GM19467 (cell line): ENCODE measurements around the gene CLTA.
"Not testable (repeated sequence)": the region's sequence is repeated elsewhere in the genome, so short reads cannot be mapped to it uniquely, and the experiment has no call there.

ENCODE experiments used
- ATAC-seq: cut with Tn5 transposase; IDR thresholded peaks from one replicate; pipeline ENCODE4 v1.9.1; 2021; ENCODE audit warnings: mild to moderate bottlenecking, moderate library complexity; ENCODE audit not compliant: unreplicated experiment

Gene CLTA

GRCh38 chr9:36158122-36158521, 32.6 kb upstream of the CLTA start:
- no peak for ATAC-seq

- ATAC-seq, result no peak
Observed at GRCh38 chr9:36158917-36159316, 31.8 kb upstream of the CLTA start.

GRCh38 chr9:36159509-36159908, 31.2 kb upstream of the CLTA start:
- not testable (repeated sequence) for ATAC-seq

- ATAC-seq, result not testable (repeated sequence)
Observed at GRCh38 chr9:36160126-36160525, 30.6 kb upstream of the CLTA start.

GRCh38 chr9:36161187-36161586, 29.5 kb upstream of the CLTA start:
- no peak for ATAC-seq

DNA sequence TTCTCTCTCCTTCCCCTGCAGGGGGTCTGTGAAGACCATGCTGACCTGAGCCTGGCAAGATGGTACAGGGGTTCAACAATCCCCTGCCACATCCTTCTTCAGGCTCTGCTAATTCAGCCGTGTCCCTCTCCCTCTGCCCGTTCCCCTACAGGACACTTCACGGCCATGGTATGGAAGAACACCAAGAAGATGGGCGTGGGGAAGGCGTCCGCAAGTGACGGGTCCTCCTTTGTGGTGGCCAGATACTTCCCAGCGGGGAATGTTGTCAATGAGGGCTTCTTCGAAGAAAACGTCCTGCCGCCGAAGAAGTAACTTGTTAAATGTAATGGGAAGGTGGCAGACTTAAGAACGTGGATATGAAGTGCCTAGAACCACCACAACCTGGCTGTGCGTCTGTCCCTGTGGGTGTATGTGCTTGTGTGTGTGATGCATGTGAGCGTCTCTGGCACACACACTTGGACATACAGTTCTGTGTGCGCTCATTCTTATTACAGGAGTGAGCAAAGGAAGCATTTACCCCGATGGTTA, 28.4 kb upstream of the CLTA start:
- no peak for ATAC-seq

- ATAC-seq, result no peak
Observed at GRCh38 chr9:36163049-36163785, 27.5 kb upstream of the CLTA start.

- no peak for ATAC-seq
Observed at GRCh38 chr9:36163786-36164170, 26.9 kb upstream of the CLTA start.

- ATAC-seq, result no peak
Observed at GRCh38 chr9:36164372-36164771, 26.3 kb upstream of the CLTA start.

DNA sequence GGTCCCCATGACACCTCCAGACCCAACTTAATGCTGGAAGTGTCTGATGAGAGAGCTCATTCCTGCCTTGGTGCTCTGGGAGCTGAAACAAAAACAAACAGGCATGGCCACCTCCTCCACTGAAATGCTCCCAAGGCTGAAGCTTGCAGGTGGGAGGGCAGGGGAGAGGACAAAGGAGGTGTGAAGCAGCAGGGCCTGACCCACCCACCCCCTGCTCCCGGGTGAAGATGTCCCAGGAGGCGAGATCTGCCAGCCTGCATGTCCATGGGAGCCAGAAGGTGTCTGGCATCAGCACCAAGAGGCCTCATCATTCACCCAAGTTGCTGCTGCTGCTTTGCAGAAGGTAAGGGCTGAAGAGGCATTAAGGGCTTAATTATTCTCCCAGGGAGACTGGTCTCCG, 25.7 kb upstream of the CLTA start:
- no peak for ATAC-seq

- ATAC-seq, result no peak
Observed at GRCh38 chr9:36165826-36166167, 24.9 kb upstream of the CLTA start.

GRCh38 chr9:36166168-36166927, 24.4 kb upstream of the CLTA start:
- peak; percentile 82 for ATAC-seq

DNA sequence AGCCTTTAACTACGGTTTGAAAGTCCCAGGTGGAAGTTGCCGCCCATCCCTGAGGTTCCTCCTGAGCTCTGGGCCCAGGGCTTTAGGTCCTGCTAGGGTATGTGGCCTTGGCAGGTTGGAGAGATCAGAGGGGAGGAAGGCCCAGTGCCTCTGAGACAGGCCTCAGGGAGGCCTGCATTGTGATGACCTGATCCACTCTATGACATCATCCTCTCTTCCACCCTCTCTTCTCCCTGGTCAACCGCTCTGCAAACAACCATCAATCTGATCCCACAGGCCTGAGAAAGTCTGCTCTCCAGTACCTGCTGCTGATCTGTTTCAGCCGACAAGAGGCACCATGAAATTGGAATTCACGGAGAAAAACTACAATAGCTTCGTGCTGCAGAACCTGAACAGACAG, 21.6 kb upstream of the CLTA start, which contains the start of gene CCIN:
Gene CCIN (plus strand): TSS at position 223 of the 400 bp plus-strand sequence. CDS start 115 bp downstream, at position 338.
- no peak for ATAC-seq

GRCh38 chr9:36169708-36170107, 21.0 kb upstream of the CLTA start:
- no peak for ATAC-seq

DNA sequence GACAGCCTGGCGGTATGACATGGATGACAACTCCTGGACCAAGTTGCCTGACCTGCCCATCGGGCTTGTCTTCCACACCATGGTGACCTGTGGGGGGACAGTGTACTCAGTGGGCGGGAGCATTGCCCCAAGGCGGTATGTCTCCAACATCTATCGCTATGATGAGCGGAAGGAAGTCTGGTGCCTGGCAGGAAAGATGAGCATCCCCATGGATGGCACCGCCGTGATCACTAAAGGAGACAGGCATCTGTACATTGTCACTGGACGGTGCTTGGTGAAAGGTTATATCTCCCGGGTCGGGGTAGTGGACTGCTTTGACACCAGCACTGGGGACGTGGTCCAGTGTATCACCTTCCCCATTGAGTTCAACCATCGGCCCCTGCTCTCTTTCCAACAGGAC, 20.2 kb upstream of the CLTA start:
- no peak for ATAC-seq

GRCh38 chr9:36173861-36174260, 16.9 kb upstream of the CLTA start:
- ATAC-seq, result no peak

- ATAC-seq, result no peak
Observed at GRCh38 chr9:36174271-36174670, 16.4 kb upstream of the CLTA start.

DNA sequence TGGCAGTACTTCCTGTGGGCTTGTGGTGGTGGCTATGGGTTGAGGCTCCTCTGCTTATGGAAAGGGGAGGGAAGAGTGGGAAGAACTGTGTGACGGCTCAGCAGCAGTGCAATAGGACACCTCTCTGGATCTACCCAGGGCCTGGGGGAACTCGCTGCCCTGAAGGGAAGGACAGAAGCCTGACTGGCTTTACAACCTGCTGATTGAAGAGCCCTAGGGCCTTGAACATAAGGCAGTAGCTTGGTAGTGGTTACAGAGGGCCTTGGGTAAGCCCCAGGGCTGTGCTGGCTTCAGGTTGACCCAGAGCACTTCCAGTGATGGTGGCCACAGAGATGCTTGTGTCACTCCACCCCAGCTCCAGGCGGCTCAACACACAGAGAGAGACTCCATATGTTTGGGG, 16.0 kb upstream of the CLTA start:
- ATAC-seq, result no peak

- ATAC-seq, result not testable (repeated sequence)
Observed at GRCh38 chr9:36175209-36175608, 15.5 kb upstream of the CLTA start.

DNA sequence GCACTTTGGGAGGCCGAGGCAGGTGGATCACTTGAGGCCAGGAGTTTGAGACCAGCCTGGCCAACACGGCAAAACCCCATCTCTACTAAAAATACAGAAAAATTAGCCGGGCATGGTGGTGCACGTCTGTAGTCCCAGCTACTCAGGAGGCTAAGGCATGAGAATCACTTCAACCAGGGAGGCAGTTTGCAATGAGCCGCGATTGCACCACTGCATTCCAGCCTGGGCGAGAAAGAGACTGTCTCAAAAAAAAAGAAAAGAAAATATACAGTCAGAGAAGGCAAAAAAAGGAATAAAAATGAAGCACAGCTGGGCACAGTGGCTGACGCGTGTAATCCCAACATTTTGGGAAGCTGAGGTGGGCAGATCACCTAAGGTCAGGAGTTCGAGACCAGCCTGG, 14.2 kb upstream of the CLTA start:
- not testable (repeated sequence) for ATAC-seq

GRCh38 chr9:36177571-36177970, 13.2 kb upstream of the CLTA start:
- no peak for ATAC-seq

GRCh38 chr9:36180243-36180642, 10.5 kb upstream of the CLTA start:
- not testable (repeated sequence) for ATAC-seq
